Pancreas (tissue), 10 donors: ENCODE measurements around the gene STAT4. TPM values are rescaled to one million over a fixed set of nuclear protein-coding genes. Genes with fewer than 3 reads are reported as not detected.

Experiments used
- ATAC-seq, 4 donors: fragments of 200-7000 bp; cut with Tn5 transposase; one replicate each; pipeline versions ENCODE4 v1.8.0 to v1.9.1; 2020; ENCODE audit warnings: mild to moderate bottlenecking in 4 of 4, moderate library complexity in 4 of 4
- DNase-seq, 6 donors: peaks; one replicate each; pipeline ENCODE4 v3.0.0-alpha.2; 2020
- FAIRE-seq: peaks from 2 replicates; lab custom pipeline; 2012; peaks lifted over from hg19 to GRCh38; lab: Jason Lieb, UNC
- H3K27ac ChIP-seq, 4 donors: fragments of 200-600 bp; sonication (generic); 1 replicate in 3 of 4; 2 replicates in 1 of 4; pipeline versions ENCODE4 v1.5.0 to v1.8.0; 2020
- H3K27me3 ChIP-seq, 4 donors: fragments of 200-600 bp; one replicate each; pipeline ENCODE4 v1.8.0; 2021
- H3K36me3 ChIP-seq, 3 donors: fragments of 200-600 bp; sonication (generic) in 1 of 3; one replicate each; pipeline versions ENCODE4 v1.5.0 to v1.8.0; 2020 to 2021
- H3K4me1 ChIP-seq, 3 donors: fragments of 200-600 bp; one replicate each; pipeline ENCODE4 v1.8.0; 2021
- H3K4me3 ChIP-seq, 4 donors: fragments of 200-600 bp; sonication (generic) in 2 of 4; one replicate each; pipeline versions ENCODE4 v1.5.0 to v1.8.0; 2020 to 2021
- H3K9me3 ChIP-seq, 4 donors: fragments of 200-600 bp; one replicate each; pipeline ENCODE4 v1.8.0; 2021
- WGBS, 2 donors: extraction: QIAGEN DNeasy Blood & Tissue Kit; methylation state at CpG; one replicate each; pipeline ENCODE4 v1.1.7; 2013; 5-methylcytosine and 5-hydroxymethylcytosine counted together
- intact Hi-C, 3 donors: fragments of 100-400 bp; cut with DNase I; formaldehyde crosslinking; loops; one replicate each; pipeline versions ENCODE4 v1.11.1 to v1.14.2; 2022
- polyA plus RNA-seq, 2 donors: library from polyadenylated mRNA; stranded (reverse); fragments of 200-250 nt; gene quantifications; one replicate each; pipeline ENCODE4 v1.2.3, GENCODE V29; 2013
- total RNA-seq, 6 donors: library from RNA; stranded (reverse); fragmentation: NEBNext Ultra II Directional in 4 of 6; extraction: Animal tissue kit (Norgen Biotek cat#: 25700) in 4 of 6; gene quantifications; one replicate each; pipeline versions ENCODE4 v1.2.1 to v1.2.4, GENCODE V29; 2021 to 2023
- TF ChIP-seq, protein P1 (sequence below), 4 donors: fragments of 200-600 bp; sonication (generic) in 3 of 4; IDR thresholded peaks; one replicate each; pipeline versions ENCODE4 v1.5.0 to v1.8.0; 2021; ENCODE audit warnings: antibody characterized with exemption in 4 of 4
- donor health status: healthy with polysubstance abuse.
- donor health status: DM: no; HTN: no; CAD: no; lungs with moderate emphysema.
- donor health status: DM: no; HTN: no; CAD: no.
- donor health status: control.
- donor health status: control.
- donor health status: Bipolar disorder and iron deficiency.
- donor health status: DM: yes; HTN: yes; CAD: no.
- donor health status: DM: no; HTN: no; CAD: no.
- donor health status: DM: no; HTN: no; CAD: no.
- donor health status: DM: yes; HTN: yes; CAD: no.

The STAT4 gene
- total and polyA plus RNA-seq, 8 donors, result 0.60 to 6.4 (median 1.8) TPM

DNA sequence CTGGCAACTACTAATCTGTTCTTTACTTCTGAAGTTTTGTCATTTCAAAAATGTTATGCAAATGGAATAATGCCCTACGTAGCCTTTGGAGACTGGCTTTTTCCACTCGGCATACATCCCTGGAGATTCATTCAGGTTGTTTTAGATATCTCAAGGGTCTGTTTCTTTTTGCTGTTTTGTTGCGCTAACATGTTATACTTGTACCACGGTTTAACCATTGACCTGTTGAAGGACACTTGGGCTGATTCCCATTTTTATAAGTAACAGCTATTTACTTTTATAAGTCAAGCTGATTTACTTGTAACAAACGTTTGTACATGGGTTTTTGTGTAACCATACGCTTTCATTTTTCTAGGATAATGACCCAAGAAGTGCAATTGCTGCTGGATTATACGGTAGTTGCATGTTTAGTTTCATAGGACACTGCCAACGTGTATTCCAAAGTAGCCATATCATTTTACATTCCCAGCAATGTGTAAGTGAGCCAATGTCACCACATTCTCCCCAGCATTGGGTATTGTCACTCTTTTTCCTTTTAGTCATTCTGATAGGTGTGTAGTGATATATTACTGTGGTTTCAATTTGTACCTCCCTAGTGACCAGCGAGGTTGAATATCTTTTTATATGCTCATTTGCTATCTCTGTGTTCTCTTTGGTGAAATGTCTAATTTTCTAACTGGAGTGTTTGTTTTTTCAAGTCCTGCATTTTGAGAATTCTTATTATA, 36.5 kb upstream of the STAT4 start:
- TF ChIP-seq, protein P1, sequence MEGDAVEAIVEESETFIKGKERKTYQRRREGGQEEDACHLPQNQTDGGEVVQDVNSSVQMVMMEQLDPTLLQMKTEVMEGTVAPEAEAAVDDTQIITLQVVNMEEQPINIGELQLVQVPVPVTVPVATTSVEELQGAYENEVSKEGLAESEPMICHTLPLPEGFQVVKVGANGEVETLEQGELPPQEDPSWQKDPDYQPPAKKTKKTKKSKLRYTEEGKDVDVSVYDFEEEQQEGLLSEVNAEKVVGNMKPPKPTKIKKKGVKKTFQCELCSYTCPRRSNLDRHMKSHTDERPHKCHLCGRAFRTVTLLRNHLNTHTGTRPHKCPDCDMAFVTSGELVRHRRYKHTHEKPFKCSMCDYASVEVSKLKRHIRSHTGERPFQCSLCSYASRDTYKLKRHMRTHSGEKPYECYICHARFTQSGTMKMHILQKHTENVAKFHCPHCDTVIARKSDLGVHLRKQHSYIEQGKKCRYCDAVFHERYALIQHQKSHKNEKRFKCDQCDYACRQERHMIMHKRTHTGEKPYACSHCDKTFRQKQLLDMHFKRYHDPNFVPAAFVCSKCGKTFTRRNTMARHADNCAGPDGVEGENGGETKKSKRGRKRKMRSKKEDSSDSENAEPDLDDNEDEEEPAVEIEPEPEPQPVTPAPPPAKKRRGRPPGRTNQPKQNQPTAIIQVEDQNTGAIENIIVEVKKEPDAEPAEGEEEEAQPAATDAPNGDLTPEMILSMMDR (IDR thresholded peaks at IDR 0.05), result no peak
- Histone ChIP-seq H3K27me3 (no peaks in the 10 kb centered on the region), H3K4me3 (peak overlapping the region in 2 of 4 donors; percentile 2 to 8), H3K9me3 (no peaks in the 10 kb centered on the region), H3K4me1 (peaks cover 4 to 15% (median 7%) of the 10 kb centered on the region in 3 donors), H3K36me3 (no peaks in the 10 kb centered on the region), H3K27ac (peak overlapping the region in 1 of 4 donors; percentile 9)
- DNase-seq, result no peak
- intact Hi-C loops, result no loop called here
- 15 to 16% methylated on average over 9 of the region's 9 CpGs for WGBS, 2 donors
- no peak for FAIRE-seq
- ATAC-seq, result peak; percentile 38 to 83 (median 76)

DNA sequence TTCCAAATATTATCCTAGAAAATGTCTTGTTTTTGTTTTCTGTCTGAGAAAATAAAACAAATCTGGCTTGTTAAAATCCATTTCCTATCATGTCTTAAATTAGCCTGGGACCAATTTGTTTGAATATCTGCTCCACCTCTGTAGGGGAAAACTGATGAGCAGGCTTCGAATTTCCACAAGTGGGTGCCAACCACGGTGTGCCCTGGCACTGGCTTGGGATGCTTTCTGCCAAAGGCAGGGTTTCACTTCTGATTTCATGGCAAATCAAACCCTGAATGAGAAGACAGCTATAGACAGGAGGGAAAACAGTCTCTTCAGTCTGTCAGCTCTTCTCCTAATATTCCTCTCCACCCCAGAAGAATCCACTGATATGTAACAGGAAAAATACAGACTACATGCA, 33.7 kb upstream of the STAT4 start:
- Histone ChIP-seq H3K9me3 (no peaks in the 10 kb centered on the region), H3K27ac (no peak overlapping the region), H3K4me1 (peaks cover 4 to 15% (median 7%) of the 10 kb centered on the region in 3 donors), H3K27me3 (no peaks in the 10 kb centered on the region), H3K4me3 (no peak overlapping the region), H3K36me3 (no peaks in the 10 kb centered on the region)
- no peak for ATAC-seq
- TF ChIP-seq, protein P1 (IDR thresholded peaks at IDR 0.05), result no peak
- no peak for FAIRE-seq
- no peak for DNase-seq
- intact Hi-C loops, result no loop called here
- 16 to 45% methylated on average over 2 of the region's 2 CpGs for WGBS, 2 donors

DNA sequence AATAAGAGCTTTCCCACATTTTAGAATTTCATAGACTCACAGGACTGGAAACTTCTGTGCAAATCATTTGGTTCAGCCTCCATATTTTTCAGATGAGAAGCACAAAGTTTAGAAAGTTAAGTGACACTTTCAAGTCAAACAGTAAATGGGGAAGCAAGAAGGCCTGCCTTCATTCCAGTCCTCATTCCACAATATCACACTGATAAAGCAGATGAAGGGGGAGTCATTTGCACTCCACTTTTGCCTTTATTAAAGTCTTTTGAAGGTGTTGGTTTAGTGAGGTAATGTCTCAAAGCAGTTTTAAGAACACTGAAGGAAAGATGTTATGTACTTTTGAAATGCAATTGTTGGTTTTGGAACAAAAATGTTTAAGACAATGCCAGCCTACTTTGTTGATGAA, 32.7 kb upstream of the STAT4 start:
- FAIRE-seq, result no peak

DNA sequence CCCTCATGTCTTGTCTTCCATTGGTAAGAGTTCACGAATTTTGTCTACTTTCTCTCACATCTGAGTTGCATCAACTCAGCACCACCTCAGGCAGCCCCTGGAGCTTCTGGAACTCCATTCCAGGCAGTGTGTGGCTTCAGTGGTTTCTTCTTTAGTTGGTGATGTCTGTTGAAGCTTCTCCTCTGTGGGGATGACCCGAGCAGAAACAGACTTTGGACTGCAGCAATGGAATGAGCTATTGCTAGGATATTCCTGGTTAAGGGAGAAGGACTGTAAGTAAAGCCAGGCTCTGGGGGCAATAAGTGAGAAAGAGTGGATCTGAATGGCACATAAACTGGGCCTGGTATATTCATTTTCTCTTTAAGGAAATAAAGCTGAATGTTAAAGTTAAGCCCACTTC, 32.3 kb upstream of the STAT4 start:
- Histone ChIP-seq H3K36me3 (no peaks in the 10 kb centered on the region), H3K27ac (no peak overlapping the region), H3K4me3 (no peak overlapping the region), H3K27me3 (no peaks in the 10 kb centered on the region), H3K9me3 (no peaks in the 10 kb centered on the region), H3K4me1 (peaks cover 4 to 17% (median 6%) of the 10 kb centered on the region in 3 donors)
- DNase-seq (no peak), FAIRE-seq (no peak), ATAC-seq (no peak)
- 92% methylated on average over 2 of the region's 2 CpGs for WGBS, 2 donors
- intact Hi-C loops, result no loop called here
- TF ChIP-seq, protein P1 (IDR thresholded peaks at IDR 0.05), result no peak

More for the DNA sequence above, 32.7 kb upstream of the STAT4 start:
- no peaks in the 10 kb centered on the region for H3K36me3 ChIP-seq
- H3K27ac ChIP-seq, result no peak overlapping the region
- no peaks in the 10 kb centered on the region for H3K9me3 ChIP-seq
- H3K4me3 ChIP-seq, result no peak overlapping the region
- intact Hi-C loops, result no loop called here
- no peak for ATAC-seq
- no peak for DNase-seq
- H3K27me3 ChIP-seq, result no peaks in the 10 kb centered on the region
- TF ChIP-seq, protein P1 (IDR thresholded peaks at IDR 0.05), result no peak
- peaks cover 4 to 15% (median 7%) of the 10 kb centered on the region in 3 donors for H3K4me1 ChIP-seq

DNA sequence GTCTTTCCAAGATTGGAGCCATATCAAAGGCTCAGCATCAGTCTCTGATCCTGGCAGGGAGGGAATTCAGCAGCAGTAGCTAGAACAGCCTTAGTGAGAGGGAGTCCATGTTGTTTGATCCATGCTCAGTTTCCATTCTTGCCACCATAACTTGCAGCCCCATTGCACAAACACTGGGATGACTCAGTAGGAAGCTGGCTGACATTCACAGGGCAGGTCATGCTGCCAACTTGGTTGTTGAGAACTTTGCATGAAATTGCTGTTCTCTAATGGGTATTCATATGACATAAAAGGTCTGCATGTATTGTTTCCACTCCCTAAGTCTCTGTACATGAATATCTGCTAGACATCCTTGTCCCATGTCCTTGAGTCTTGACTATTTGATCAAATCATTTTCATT, 29.9 kb upstream of the STAT4 start:
- peak in 1 of 4 donors; percentile 15 for ATAC-seq
- TF ChIP-seq, protein P1 (IDR thresholded peaks at IDR 0.05), result no peak
- no peaks in the 10 kb centered on the region for H3K36me3 ChIP-seq
- H3K4me3 ChIP-seq, result no peak overlapping the region
- no peak for DNase-seq
- intact Hi-C loops, result no loop called here
- no peaks in the 10 kb centered on the region for H3K9me3 ChIP-seq
- no peaks in the 10 kb centered on the region for H3K27me3 ChIP-seq
- no peak overlapping the region for H3K27ac ChIP-seq
- FAIRE-seq, result no peak
- peaks cover 0 to 8% (median 7%) of the 10 kb centered on the region in 3 donors for H3K4me1 ChIP-seq
